ENCODE measurements around the gene SMARCA4.

Gene SMARCA4

DNA sequence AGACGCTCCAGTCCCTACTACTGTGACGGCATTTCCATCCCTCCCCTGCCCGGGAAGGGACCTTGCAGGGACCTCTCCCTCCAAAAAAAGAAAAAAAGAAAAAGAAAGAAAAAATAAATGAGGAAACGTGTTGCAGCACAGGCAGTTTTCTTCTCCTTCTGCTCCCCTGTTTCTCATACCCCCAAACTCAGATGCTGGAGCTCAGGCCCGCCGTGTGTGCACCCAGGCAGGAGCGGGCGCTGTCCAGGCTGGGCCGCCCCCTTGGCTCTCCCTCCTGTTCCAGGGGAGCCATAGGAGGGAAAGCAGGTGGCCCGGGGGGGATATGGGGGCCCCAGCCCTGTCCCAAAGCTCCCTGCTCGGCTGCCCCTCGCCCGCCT lies 38.2 kb upstream of the SMARCA4 start:
- no peak for TF ChIP-seq ZFX (IDR thresholded peaks at IDR 0.05)
- TF ChIP-seq, protein P1, sequence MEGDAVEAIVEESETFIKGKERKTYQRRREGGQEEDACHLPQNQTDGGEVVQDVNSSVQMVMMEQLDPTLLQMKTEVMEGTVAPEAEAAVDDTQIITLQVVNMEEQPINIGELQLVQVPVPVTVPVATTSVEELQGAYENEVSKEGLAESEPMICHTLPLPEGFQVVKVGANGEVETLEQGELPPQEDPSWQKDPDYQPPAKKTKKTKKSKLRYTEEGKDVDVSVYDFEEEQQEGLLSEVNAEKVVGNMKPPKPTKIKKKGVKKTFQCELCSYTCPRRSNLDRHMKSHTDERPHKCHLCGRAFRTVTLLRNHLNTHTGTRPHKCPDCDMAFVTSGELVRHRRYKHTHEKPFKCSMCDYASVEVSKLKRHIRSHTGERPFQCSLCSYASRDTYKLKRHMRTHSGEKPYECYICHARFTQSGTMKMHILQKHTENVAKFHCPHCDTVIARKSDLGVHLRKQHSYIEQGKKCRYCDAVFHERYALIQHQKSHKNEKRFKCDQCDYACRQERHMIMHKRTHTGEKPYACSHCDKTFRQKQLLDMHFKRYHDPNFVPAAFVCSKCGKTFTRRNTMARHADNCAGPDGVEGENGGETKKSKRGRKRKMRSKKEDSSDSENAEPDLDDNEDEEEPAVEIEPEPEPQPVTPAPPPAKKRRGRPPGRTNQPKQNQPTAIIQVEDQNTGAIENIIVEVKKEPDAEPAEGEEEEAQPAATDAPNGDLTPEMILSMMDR (conservative IDR thresholded peaks at IDR 0.05): no peak
- no peak overlapping the region for H3K27ac ChIP-seq

DNA sequence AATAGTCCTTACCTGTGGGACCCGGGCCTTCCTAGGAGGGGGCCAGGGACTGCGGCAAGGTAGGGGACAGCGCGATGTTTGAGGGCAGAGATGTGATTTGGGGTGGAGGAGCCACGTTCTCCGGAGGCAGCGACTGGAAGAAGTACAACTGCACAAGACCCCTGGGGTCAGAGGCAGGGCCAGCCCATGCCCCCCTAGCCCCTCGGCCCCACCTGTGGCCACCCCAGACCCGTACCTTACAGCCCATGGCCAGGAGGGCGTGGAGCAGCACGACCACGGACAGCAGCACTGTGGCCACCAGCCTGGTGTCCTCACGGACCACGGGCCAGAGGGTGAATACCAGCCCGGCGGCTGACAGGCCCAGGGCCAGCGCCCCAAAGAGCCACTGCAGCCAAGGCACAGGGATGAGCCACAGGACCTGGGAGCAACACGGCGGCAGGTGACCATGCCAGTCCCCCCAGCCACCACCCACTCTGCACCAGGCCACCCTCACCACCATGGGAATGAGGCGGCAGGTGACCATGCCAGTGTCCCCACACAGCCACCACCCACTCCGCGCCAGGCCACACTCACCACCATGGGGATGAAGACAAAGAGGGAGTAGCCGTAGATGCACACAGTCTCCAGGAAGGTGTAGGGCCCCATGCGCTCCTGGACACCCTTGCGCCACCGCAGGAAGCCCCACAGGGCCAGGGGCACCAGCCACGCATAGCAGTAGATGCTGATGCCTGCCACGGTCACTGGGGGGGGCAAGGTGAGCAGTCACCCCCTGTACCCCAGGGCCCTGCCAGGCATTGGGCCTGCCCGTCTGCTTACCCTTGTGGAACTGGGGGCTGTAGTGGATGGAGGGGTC lies 37.3 kb upstream of the SMARCA4 start:
- TF ChIP-seq, protein P1 (conservative IDR thresholded peaks at IDR 0.05): no peak
- TF ChIP-seq ZFX (IDR thresholded peaks at IDR 0.05): no peak
- H3K27ac ChIP-seq: no peak overlapping the region

DNA sequence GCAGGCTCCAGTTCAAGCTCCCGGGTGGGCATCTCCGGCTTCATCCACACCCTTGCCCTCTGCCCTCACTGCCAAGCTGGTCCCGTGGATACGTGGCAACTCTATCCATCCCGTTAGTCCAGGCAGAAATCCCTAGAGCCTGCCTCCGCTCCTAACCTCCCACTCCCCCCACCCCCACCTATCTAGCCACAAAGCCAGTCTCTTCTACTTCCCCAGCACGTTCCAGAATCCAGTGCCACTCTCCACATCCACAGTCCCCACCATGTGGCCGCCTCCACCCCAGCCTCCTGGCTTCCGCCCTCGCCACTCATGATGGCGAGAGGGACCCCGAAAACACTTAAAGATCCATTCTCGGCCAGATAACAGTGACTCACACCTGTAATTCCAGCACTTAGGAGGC lies 36.2 kb upstream of the SMARCA4 start:
- TF ChIP-seq, protein P1 (conservative IDR thresholded peaks at IDR 0.05): no peak
- no peak for TF ChIP-seq ZFX (IDR thresholded peaks at IDR 0.05)
- H3K27ac ChIP-seq: no peak overlapping the region

DNA sequence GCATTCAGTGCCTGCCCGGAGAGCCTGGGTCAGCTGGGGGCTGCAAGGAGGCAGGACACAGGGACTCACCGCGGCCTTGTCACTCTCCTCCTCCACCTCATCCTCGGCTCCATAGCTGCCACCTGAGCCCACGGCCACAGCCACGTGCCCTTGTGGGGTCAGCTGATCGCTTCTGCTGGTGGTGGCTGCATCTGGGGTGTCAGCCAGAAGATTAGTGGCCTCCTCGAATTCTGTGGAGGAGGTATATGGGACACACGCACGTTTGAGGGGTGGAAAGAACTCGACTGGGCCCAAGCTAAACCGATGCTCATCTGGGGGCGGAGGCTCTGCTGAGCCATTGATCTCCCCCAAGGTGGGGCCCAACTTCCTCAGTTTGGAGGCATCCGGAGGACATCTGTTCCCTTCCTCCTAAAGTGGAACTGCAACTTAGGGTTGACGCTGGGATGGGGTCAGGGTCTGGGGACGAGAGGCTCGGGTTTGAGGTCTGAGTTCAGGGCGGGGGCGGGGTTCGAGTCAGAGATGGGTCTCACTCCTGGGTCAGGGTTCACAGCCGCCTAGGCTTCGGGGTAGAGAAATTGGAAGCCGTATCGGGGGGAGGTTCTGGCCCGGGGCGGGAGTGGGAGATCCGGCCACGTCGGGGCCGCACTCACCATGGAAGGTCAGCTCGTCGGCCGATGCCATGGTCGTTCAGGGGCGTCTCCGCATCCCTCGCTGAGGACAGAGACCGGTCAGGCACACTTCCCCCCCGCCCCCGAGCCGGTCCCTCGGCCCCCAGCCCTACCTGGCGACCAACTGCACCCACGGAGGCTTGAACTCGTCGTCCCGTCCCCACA lies 32.9 kb upstream of the SMARCA4 start:
- peak overlapping the region; percentile 86 for H3K27ac ChIP-seq
- TF ChIP-seq, protein P1 (conservative IDR thresholded peaks at IDR 0.05): no peak
- TF ChIP-seq ZFX (IDR thresholded peaks at IDR 0.05): no peak

DNA sequence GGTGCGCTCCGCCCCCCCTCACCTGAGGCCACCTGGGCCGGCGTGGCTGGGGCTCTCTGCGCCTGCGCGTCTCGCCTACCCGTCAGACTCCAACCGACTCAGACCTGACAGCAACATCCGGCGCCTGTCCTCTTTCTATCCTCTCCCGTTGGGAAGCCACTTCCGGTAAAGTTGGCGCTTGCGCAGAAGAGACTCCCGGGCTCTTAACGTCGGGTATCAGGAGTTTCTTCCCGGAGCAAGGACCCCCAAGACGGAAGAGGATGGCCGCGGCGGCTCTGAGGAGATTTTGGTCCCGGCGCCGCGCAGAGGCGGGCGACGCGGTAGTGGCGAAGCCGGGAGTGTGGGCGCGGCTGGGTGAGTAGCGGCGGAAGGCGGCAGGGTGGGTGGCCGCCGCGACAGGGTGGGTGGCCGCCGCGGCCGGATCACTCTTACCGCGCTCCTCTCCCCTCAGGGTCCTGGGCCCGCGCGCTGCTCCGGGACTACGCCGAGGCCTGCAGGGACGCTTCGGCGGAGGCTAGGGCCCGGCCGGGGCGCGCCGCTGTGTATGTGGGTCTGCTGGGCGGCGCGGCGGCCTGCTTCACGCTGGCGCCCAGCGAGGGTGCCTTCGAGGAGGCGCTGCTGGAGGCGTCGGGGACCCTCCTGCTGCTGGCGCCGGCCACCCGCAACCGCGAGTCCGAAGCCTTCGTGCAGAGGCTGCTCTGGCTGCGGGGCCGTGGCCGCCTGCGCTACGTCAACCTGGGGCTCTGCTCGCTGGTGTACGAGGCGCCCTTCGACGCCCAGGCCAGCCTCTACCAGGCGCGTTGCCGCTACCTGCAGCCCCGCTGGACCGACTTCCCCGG lies 32.0 kb upstream of the SMARCA4 start, which contains the start of the genes TIMM29 and YIPF2:
TSS of gene TIMM29 (plus strand) at position 249 of the 839 bp plus-strand sequence. CDS start at position 261, 12 bp downstream.
TSS of gene YIPF2 (minus strand) at position 77 of the 839 bp plus-strand sequence. CDS start 229 bp downstream, outside the sequence.
- TF ChIP-seq ZFX (IDR thresholded peaks at IDR 0.05): peak; percentile 97; the same call in 1 of the 2 replicates
- TF ChIP-seq, protein P1 (conservative IDR thresholded peaks at IDR 0.05): no peak
- peak within 1 kb of the TSS; percentile 86 for H3K27ac ChIP-seq

DNA sequence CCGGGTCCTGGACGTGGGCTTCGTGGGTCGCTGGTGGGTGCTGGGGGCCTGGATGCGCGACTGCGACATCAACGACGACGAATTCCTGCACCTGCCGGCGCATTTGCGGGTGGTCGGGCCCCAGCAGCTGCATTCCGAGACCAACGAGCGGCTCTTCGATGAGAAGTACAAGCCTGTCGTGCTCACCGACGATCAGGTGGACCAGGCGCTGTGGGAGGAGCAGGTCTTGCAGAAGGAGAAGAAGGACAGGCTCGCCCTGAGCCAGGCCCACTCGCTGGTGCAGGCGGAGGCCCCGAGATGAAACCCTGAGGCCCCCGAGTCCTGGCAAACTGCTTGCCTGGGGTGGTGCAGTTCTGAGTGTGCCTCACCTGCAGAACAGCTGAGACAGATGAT lies 31.4 kb upstream of the SMARCA4 start:
- TF ChIP-seq, protein P1 (conservative IDR thresholded peaks at IDR 0.05): no peak
- TF ChIP-seq ZFX (IDR thresholded peaks at IDR 0.05): no peak
- H3K27ac ChIP-seq: peak overlapping the region; percentile 86

Measured in C4-2B (cell line).